ENCODE data around the gene RNF183.

RNF183 gene

DNA sequence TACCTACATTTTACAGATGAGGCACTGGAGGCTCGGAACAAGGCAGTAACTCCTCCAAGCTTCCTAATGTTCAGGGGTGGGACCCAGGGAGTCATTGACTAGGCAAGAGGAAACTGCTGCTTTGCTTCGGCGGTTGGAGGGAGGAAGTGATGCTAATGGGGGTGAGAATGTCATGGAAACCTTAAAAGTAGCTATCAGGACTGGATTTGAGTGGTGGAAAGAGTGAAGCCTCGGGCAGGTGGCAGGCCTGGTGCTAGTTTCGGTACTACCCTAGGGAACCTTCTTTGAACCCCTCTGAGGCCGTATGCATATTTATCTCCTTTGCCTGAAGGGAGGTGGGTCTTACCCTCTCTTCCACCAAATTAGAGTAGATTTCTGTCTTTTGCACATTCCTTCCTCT, 47.8 kb upstream of the RNF183 start:
- no peak overlapping the region for H3K27ac ChIP-seq (ENCODE audit: extremely low read depth, low read depth, low read length)
- peaks cover 7% of the 10 kb centered on the region; the same call in 1 of the 2 replicates for H3K4me1 ChIP-seq (ENCODE audit: control insufficient read depth, insufficient read depth, low read length)
- TF ChIP-seq BCL11B (tag by site-specific recombination; IDR thresholded peaks at IDR 0.05; ENCODE audit: low read depth) (no peak), ZNF362 (tag by site-specific recombination; IDR thresholded peaks at IDR 0.05) (no peak), ZBTB17 (tag by site-specific recombination; IDR thresholded peaks at IDR 0.05) (no peak), ZNF692 (tag by site-specific recombination; IDR thresholded peaks at IDR 0.05) (no peak), ZNF335 (tag by site-specific recombination; conservative IDR thresholded peaks at IDR 0.05) (no peak), REPIN1 (tag by site-specific recombination; IDR thresholded peaks at IDR 0.05; ENCODE audit: low read depth) (no peak), ZSCAN30 (tag by site-specific recombination; IDR thresholded peaks at IDR 0.05) (no peak), ZNF776 (tag by site-specific recombination; IDR thresholded peaks at IDR 0.05; ENCODE audit: borderline replicate concordance) (no peak), ZNF416 (tag by site-specific recombination; IDR thresholded peaks at IDR 0.05) (no peak), ZNF629 (tag by site-specific recombination; IDR thresholded peaks at IDR 0.05) (no peak), SP2 (tag by site-specific recombination; IDR thresholded peaks at IDR 0.05) (no peak), ZNF18 (tag by site-specific recombination; IDR thresholded peaks at IDR 0.05) (no peak), ZNF211 (tag by site-specific recombination; IDR thresholded peaks at IDR 0.05; ENCODE audit: low read depth) (no peak), ZNF560 (tag by site-specific recombination; IDR thresholded peaks at IDR 0.05; ENCODE audit: borderline replicate concordance) (no peak), ZNF157 (tag by site-specific recombination; IDR thresholded peaks at IDR 0.05) (no peak), ZNF398 (tag by site-specific recombination; IDR thresholded peaks at IDR 0.05) (no peak)
- TF ChIP-seq, protein P1, sequence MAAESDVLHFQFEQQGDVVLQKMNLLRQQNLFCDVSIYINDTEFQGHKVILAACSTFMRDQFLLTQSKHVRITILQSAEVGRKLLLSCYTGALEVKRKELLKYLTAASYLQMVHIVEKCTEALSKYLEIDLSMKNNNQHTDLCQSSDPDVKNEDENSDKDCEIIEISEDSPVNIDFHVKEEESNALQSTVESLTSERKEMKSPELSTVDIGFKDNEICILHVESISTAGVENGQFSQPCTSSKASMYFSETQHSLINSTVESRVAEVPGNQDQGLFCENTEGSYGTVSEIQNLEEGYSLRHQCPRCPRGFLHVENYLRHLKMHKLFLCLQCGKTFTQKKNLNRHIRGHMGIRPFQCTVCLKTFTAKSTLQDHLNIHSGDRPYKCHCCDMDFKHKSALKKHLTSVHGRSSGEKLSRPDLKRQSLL (tag by site-specific recombination; IDR thresholded peaks at IDR 0.05) = no peak
- TF ChIP-seq, protein P2, sequence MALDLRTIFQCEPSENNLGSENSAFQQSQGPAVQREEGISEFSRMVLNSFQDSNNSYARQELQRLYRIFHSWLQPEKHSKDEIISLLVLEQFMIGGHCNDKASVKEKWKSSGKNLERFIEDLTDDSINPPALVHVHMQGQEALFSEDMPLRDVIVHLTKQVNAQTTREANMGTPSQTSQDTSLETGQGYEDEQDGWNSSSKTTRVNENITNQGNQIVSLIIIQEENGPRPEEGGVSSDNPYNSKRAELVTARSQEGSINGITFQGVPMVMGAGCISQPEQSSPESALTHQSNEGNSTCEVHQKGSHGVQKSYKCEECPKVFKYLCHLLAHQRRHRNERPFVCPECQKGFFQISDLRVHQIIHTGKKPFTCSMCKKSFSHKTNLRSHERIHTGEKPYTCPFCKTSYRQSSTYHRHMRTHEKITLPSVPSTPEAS (tag by site-specific recombination; IDR thresholded peaks at IDR 0.05) = no peak
- TF ChIP-seq, protein P3, sequence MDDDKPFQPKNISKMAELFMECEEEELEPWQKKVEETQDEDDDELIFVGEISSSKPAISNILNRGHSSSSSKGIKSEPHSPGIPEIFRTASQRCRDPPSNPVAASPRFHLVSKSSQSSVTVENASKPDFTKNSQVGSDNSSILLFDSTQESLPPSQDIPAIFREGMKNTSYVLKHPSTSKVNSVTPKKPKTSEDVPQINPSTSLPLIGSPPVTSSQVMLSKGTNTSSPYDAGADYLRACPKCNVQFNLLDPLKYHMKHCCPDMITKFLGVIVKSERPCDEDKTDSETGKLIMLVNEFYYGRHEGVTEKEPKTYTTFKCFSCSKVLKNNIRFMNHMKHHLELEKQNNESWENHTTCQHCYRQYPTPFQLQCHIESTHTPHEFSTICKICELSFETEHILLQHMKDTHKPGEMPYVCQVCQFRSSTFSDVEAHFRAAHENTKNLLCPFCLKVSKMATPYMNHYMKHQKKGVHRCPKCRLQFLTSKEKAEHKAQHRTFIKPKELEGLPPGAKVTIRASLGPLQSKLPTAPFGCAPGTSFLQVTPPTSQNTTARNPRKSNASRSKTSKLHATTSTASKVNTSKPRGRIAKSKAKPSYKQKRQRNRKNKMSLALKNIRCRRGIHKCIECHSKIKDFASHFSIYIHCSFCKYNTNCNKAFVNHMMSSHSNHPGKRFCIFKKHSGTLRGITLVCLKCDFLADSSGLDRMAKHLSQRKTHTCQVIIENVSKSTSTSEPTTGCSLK (tag by site-specific recombination; IDR thresholded peaks at IDR 0.05) = no peak
- TF ChIP-seq, protein P4, sequence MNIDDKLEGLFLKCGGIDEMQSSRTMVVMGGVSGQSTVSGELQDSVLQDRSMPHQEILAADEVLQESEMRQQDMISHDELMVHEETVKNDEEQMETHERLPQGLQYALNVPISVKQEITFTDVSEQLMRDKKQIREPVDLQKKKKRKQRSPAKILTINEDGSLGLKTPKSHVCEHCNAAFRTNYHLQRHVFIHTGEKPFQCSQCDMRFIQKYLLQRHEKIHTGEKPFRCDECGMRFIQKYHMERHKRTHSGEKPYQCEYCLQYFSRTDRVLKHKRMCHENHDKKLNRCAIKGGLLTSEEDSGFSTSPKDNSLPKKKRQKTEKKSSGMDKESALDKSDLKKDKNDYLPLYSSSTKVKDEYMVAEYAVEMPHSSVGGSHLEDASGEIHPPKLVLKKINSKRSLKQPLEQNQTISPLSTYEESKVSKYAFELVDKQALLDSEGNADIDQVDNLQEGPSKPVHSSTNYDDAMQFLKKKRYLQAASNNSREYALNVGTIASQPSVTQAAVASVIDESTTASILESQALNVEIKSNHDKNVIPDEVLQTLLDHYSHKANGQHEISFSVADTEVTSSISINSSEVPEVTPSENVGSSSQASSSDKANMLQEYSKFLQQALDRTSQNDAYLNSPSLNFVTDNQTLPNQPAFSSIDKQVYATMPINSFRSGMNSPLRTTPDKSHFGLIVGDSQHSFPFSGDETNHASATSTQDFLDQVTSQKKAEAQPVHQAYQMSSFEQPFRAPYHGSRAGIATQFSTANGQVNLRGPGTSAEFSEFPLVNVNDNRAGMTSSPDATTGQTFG (tag by site-specific recombination; IDR thresholded peaks at IDR 0.05; ENCODE audit: borderline replicate concordance) = no peak
- H3K4me3 ChIP-seq (ENCODE audit: low read depth, low read length) = no peak overlapping the region
- ChIA-PET CTCF (interaction anchor here (1.0 to 2.5 kb wide), 4 partner anchors 11 to 238 kb away, joined by 3 to 8 read pairs (median 4); partner anchors contain the start of genes ALAD and WDR31), POLR2A (interaction anchor here (0.8 to 3.4 kb wide), 4 partner anchors 9 to 76 kb away, joined by 3 to 12 read pairs (median 5); partner anchors contain the start of genes C9orf43, CDC26, POLE3 and PRPF4)
- no peaks in the 10 kb centered on the region for H3K36me3 ChIP-seq (ENCODE audit: control insufficient read depth in 2 of 2, insufficient read depth in 1 of 2, low read length in 2 of 2)
- no peaks in the 10 kb centered on the region for H3K9me3 ChIP-seq (ENCODE audit: control insufficient read depth, insufficient read depth, low read depth, low read length)

Measured in HEK293 (cell line).